Fibroblast of peridontal ligament (primary cell): ENCODE data around the gene CCT7.
A peak's percentile ranks its signal among the peaks of the same experiment; 100 is the strongest.
"Not testable (repeated sequence)": the region's sequence is repeated elsewhere in the genome, so short reads cannot be mapped to it uniquely, and the experiment has no call there.

Experiments
- DNase-seq: peaks from one replicate; pipeline ENCODE4 v3.0.0-alpha.2; 2010; ENCODE audit errors: extremely low read depth

CCT7 gene

GRCh38 chr2:73255007-73255644, 21.0 kb downstream of the CCT7 start:
- no peak for DNase-seq

- DNase-seq = no peak
Measured at GRCh38 chr2:73255907-73256617, 22.0 kb downstream of the CCT7 start.

- DNase-seq = no peak
Measured at GRCh38 chr2:73256618-73256922, 22.5 kb downstream of the CCT7 start.

- DNase-seq = no peak
Measured at GRCh38 chr2:73257021-73257420, 22.9 kb downstream of the CCT7 start.

- DNase-seq = no peak
Measured at GRCh38 chr2:73257425-73258125, 23.5 kb downstream of the CCT7 start.

GRCh38 chr2:73258186-73258912, 24.2 kb downstream of the CCT7 start:
- DNase-seq = no peak

GRCh38 chr2:73258913-73259215, 24.8 kb downstream of the CCT7 start:
- DNase-seq = no peak

- no peak for DNase-seq
Measured at GRCh38 chr2:73259276-73259675, 25.2 kb downstream of the CCT7 start.

GRCh38 chr2:73259704-73260337, 25.7 kb downstream of the CCT7 start:
- DNase-seq = no peak

GRCh38 chr2:73260338-73260984, 26.4 kb downstream of the CCT7 start:
- DNase-seq = peak; percentile 27

- DNase-seq = no peak
Measured at GRCh38 chr2:73262108-73262651, 28.1 kb downstream of the CCT7 start.

GRCh38 chr2:73262691-73263429, 28.8 kb downstream of the CCT7 start:
- not testable (repeated sequence) for DNase-seq

- no peak for DNase-seq
Measured at GRCh38 chr2:73263540-73264331, 29.6 kb downstream of the CCT7 start.

- no peak for DNase-seq
Measured at GRCh38 chr2:73264332-73264606, 30.2 kb downstream of the CCT7 start.

- DNase-seq = no peak
Measured at GRCh38 chr2:73264783-73265182, 30.7 kb downstream of the CCT7 start.

GRCh38 chr2:73265298-73266060, 31.4 kb downstream of the CCT7 start:
- DNase-seq = no peak

GRCh38 chr2:73266061-73266901, 32.2 kb downstream of the CCT7 start:
- DNase-seq = no peak

GRCh38 chr2:73267008-73267407, 32.9 kb downstream of the CCT7 start:
- no peak for DNase-seq
